Measurements from ENCODE around the gene SCAMP5.

DNA sequence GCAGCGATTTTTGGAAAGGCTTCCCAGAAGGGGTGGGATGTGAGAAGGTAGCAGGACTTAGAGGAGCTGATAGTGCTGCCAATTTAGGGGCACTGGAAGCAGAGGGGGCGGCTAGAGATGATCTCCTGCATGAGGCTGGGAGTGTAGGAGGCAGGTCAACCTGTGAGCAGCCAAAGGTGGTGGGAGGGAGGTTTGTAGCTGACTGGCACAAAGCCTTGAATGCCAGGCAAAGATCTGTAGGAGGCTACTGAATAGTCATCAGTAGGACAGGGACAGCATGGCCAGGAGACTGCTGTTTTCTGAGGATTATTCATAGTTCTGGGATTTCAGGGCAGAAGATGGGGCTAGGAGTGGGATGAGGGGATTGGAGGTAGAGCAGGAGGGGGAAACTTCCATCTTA lies 2.2 kb downstream of the SCAMP5 start:
- TF ChIP-seq, protein P1, sequence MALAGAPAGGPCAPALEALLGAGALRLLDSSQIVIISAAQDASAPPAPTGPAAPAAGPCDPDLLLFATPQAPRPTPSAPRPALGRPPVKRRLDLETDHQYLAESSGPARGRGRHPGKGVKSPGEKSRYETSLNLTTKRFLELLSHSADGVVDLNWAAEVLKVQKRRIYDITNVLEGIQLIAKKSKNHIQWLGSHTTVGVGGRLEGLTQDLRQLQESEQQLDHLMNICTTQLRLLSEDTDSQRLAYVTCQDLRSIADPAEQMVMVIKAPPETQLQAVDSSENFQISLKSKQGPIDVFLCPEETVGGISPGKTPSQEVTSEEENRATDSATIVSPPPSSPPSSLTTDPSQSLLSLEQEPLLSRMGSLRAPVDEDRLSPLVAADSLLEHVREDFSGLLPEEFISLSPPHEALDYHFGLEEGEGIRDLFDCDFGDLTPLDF (CRISPR knock-in tag; IDR thresholded peaks at IDR 0.05): no peak
- TF ChIP-seq, protein P2, sequence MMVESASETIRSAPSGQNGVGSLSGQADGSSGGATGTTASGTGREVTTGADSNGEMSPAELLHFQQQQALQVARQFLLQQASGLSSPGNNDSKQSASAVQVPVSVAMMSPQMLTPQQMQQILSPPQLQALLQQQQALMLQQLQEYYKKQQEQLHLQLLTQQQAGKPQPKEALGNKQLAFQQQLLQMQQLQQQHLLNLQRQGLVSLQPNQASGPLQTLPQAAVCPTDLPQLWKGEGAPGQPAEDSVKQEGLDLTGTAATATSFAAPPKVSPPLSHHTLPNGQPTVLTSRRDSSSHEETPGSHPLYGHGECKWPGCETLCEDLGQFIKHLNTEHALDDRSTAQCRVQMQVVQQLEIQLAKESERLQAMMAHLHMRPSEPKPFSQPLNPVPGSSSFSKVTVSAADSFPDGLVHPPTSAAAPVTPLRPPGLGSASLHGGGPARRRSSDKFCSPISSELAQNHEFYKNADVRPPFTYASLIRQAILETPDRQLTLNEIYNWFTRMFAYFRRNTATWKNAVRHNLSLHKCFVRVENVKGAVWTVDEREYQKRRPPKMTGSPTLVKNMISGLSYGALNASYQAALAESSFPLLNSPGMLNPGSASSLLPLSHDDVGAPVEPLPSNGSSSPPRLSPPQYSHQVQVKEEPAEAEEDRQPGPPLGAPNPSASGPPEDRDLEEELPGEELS (CRISPR knock-in tag; IDR thresholded peaks at IDR 0.05): no peak
- TF ChIP-seq USF2 (IDR thresholded peaks at IDR 0.05; ENCODE audit: low read depth, low read length) (no peak), USF2 (CRISPR knock-in tag; IDR thresholded peaks at IDR 0.05; ENCODE audit: borderline replicate concordance) (no peak), HNRNPH1 (optimal IDR thresholded peaks at IDR 0.05; ENCODE audit: low read depth, low read length) (no peak), ZNF121 (CRISPR knock-in tag; IDR thresholded peaks at IDR 0.05) (no peak), CREB1 (IDR thresholded peaks at IDR 0.05) (no peak), CREB1 (CRISPR knock-in tag; IDR thresholded peaks at IDR 0.05) (no peak), ZNF234 (CRISPR knock-in tag; conservative IDR thresholded peaks at IDR 0.05) (no peak), SMARCC2 (IDR thresholded peaks at IDR 0.05) (no peak), KLF15 (CRISPR knock-in tag; IDR thresholded peaks at IDR 0.05; ENCODE audit: borderline replicate concordance) (no peak), EZH2 (conservative IDR thresholded peaks at IDR 0.05; ENCODE audit: low read depth, low read length) (no peak), ZBTB49 (CRISPR knock-in tag; IDR thresholded peaks at IDR 0.05; ENCODE audit: borderline replicate concordance) (no peak), GABPB1 (CRISPR knock-in tag; IDR thresholded peaks at IDR 0.05) (no peak), MAFF (IDR thresholded peaks at IDR 0.05; ENCODE audit: low read depth, low read length) (no peak)

All from HepG2 (cell line).